HG03097 (cell line): ENCODE results near the gene HIPK2.
A peak's percentile ranks its signal among the peaks of the same experiment; 100 is the strongest.
"Not testable (repeated sequence)": the region's sequence is repeated elsewhere in the genome, so short reads cannot be mapped to it uniquely, and the experiment has no call there.

Source experiments
- ATAC-seq: cut with Tn5 transposase; IDR thresholded peaks from one replicate; pipeline ENCODE4 v1.9.1; 2021; ENCODE audit not compliant: unreplicated experiment, low FRiP score

HIPK2 gene

GRCh38 chr7:139679731-139680594 lies 97.8 kb downstream of the HIPK2 start:
- no peak for ATAC-seq

DNA sequence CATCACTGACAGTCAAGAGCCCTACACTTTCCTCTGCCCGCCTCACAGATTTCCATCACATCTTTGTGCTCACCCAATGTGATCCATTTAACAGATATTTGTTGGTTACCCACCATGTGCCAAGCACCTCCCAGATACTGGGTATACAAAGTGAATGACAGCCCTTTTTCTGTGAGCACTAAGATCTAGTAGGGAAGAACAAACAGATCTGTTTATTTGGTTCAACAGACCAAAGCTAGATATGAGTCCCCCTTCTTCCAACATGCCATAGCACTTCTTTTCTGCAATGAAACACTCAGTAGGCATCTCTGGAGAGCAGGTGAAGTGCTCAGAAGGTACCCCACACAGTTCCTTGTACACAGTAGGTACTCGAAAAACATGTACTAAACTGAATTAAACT lies 101.4 kb downstream of the HIPK2 start:
- ATAC-seq, result no peak

DNA sequence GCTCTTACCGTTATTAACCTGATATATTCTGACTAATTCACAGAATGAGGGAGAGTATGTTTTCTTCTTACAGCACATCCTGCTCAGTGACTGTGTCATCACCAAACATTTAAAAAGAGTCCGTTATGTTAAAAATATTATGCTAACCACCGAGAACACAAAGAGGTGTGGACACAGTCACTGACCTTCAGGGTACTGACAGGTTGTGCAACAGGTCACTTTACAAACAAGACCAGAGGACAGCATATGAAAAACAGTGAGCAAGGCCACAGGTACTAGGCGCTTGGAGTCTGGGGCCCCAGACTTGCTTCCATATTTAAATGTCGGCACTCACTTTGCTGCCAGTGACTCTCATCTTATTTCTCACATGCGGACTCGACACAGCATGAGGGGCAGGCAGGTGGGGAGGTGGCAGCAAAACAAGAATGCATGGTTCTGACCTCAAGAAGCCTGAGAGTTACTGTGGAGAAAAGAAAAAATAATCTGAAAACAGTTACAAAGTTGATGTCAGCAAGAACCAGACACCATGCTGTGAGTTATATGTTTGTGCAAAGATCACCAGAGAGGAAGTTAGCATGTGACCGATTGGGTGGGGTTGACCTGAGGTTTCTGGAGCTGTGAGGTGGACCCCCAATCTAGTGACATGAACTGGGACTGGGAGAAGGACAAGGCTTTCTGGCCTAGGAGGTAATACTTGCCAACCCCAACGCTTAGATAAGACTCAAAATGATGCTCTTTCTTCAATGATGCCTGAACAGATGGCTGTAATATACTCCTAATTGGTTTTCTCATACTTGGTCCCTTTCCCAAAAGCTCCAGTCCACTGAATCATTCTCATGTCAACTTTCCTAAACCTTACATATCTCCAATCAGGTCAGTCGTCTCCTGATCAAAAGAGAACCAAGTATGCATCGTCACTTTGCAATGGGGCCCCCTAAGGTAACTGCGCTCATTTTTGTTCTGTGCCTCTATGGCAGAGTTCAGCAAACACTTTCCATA lies 102.4 kb downstream of the HIPK2 start:
- no peak for ATAC-seq

DNA sequence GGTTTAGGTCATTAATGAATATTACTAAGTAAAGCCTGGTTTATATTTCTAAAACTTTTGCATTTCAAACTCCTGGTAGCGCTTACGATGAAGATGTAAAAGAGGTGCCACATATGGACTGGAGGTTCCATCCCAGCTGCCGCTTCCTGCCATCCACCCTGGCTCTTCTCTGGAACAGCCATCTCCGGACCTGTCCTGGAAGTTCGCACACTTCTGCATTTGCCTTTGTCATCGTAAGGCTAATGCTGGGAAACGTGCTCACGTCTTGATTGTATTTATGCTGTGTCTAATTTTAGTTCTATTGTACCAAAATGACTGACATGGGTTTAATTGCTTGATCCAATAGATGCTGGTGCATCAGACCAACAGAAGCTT lies 103.1 kb downstream of the HIPK2 start:
- no peak for ATAC-seq

GRCh38 chr7:139674341-139674740 lies 103.5 kb downstream of the HIPK2 start:
- no peak for ATAC-seq

GRCh38 chr7:139673762-139674161 lies 104.0 kb downstream of the HIPK2 start:
- ATAC-seq, result no peak

DNA sequence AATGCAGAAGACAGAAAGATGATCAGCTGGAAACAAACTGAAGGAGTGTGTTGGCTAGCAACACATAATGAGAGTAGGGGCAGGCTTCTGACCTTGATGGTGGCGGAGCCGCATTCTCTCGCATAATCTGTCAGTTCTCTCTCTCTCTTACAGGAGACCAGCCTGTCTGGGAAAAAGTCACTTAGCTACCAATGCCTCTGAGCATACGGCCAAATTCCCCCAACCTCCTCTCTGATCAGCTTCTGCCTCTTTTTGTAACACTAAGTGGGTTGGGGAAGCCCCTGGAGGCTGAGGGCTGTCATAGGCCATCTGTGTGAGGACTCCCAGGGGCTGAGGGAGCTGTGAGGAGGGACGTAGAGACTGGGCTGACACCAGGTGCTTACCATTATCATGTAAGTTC lies 104.6 kb downstream of the HIPK2 start:
- peak; percentile 78 for ATAC-seq

GRCh38 chr7:139671967-139672366 lies 105.8 kb downstream of the HIPK2 start:
- ATAC-seq, result no peak

GRCh38 chr7:139670662-139671061 lies 107.1 kb downstream of the HIPK2 start:
- not testable (repeated sequence) for ATAC-seq

DNA sequence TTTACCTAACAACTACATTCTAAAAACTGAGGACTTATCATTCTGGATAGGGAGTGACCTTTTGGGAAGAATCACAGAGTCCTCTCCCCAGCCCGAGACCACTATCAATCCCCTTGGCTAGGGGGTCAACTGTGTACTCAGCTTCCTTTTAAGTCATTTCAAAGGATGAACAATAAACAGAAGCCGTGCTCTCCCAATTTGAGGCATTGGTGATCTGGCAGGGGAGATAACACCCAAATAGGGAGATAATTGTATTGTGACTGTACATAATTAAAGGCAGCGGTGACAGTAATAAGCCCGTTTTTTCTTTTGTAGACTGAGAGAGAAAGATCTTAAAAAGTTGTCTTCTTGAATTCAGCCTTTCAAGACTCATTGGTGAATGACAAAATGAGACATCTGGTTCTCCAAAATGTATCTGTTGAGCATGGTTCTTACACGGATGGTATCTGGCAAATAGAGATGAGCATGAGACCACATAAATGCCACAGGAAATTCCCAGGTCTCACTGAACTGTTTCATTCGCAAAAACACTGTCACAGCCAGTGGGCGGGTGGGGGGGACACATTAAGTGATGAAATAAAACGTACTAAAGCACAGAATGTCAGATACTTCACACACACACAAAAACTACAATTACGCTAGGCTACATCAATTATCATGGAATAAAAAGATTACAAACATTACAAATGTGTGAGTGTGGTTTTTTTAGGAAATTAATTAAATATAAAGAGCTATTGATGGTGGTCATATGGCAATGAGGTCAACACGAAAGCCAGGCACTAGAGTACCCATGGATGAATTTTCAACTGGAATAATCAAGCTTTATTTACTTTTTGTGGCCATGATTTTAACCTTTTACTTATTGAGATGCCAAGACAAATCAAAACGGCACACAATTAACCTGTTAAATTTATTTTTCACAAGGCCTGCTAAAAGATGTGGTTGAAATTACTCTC lies 108.4 kb downstream of the HIPK2 start:
- ATAC-seq, result no peak

- ATAC-seq, result no peak
Measured at GRCh38 chr7:139667377-139667776, 110.4 kb downstream of the HIPK2 start.

DNA sequence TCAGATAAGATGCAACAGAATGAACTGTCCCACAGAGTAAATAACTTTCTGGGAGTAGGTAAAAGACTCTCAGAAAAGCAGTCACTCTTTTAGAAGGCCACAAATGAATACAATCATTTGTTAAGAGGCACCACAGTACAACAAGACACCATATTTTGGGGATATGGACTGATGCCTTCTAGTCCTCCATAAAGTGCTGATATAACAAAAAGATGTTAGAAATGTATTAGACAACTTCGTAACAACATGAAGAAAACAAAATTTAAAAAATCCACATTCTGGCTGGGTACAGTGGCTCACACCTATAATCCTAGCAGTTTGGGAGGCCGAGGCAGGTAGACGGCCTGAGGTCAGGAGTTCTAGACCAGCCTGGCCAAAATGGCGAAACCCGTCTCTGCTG lies 111.3 kb downstream of the HIPK2 start:
- ATAC-seq, result no peak

DNA sequence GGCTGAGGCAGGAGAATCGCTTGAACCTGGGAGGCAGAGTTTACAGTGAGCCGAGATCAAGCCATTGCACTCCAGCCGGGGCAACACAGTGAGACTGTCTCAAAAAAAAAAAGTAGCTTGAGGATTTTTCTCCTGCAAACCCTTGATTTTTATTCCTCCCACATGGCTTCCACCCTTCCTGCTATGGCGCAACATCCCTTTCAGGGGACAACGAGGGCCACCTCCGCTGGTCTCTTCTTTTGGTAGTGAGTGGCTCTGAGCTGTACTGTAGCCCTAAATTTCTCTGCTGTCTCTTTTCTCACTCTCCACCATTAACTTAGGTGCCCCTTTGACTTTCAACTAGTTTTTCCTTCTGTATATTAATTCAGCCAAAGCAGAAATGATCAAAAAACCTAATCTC lies 113.4 kb downstream of the HIPK2 start:
- no peak for ATAC-seq

DNA sequence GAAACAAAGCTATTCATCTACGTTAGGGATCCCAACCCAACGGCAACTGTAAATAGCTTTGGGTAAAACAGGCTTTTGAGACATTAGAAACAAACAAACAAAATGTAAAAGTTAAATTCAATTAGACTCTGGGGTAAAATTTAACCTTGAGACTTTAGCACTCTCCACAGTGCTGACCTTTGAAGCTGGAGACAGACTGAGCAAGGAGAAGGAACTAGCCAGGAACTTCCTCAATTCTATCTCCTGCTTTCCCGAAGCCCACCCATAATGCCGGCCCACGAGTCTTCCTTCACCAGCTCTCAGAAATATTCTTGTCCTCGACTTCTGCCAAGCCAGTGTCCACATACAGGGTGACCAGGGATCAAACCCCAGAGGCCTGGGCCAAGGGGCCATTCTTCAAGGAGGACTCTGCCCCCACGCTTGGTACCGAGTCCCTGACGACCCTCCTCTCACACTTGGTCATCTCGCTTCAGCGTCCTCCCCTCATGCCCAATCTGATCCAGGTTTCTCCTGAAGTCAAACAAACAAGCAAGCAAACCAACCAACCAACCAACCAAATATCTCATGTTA lies 114.1 kb downstream of the HIPK2 start:
- ATAC-seq, result no peak

DNA sequence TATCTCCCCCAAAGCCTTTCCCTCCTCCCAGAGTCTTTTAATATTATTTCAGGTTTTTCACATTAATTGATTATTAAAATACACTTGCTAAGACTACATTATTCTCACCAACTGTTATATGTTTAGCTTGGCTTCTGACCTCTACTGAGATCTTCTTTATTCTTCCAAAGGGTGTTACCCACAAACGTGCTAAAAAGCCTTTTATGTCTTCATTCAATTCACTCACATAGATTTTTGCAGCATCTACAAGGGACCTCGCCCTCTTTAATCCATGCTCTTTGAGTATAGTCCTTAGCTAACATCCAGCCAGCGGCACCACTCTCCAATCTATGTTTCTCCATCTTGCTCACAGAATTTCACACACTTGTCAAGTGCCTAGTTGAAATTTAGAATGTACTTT lies 115.9 kb downstream of the HIPK2 start:
- no peak for ATAC-seq

DNA sequence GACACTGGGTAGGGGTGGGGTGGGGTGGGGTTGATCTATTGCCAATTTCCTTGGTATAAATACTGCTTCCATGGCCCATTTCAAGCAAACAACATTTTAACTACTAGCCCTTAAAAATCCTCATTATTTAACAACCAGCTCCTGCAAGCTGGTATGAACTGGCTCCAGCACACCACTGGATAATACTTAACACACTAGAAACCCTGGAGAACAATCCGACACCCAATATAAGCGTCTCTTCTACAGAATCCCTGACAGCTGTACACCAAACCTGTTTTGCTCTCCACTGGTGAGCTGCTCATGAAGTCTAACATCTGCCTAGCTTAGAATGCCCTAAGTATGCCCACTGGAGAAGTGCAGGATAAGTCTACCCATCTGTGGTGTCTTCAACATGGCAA lies 116.8 kb downstream of the HIPK2 start:
- ATAC-seq, result no peak

GRCh38 chr7:139660317-139661042 lies 117.3 kb downstream of the HIPK2 start:
- no peak for ATAC-seq

DNA sequence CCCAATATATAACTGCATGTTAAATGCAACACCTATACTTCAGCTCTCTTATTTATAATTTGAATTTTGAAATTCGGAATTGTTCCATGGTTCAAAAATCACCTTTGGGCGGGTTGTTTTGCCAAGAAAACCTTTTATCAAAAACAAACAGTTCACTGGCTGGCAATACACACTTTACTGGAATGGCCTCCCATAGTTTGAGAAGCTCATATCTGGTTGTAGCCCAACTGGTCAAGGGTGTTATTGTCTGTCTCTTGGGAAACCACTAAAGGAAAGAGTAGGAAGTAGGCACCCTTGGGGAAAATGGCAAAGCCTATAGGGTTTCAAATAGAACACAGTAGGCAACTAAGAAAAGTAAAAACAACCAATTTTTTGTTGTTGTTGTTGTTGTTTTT lies 117.9 kb downstream of the HIPK2 start:
- no peak for ATAC-seq

DNA sequence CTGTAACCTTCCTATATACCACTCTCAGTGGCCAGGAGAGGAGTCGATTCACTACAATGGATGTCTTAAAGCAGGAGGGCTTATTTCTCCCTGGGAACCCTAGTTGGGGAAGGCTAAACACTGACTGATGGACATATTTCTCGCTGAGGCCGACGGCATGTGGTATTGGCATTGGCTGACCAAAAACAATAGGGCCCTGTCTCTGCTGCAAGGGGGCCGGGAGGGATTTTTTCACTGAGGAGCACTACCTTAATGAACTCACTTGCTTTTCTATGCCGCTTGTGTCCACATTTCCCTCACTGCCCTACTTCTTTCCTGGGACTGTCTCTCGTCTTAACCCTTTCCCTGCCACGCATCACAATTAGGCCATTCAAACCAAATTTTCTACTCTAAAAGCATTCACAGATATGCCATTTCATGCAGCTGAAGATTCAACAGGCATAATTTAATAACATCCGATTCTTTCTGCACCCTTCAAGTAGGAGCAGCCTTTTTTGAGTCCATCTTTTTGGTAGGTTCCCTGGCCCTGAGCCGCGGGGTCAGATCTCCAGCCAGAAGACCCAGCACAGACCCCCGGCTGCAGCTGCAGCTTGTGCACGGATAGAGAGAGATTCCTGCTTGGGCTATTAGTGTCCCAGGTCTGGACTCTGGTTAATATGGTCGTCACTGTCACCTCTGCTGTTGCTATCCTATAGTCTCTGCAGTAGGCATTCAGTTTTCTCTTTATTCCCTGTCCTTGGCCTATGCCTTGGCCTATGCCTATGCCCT lies 118.7 kb downstream of the HIPK2 start:
- ATAC-seq, result no peak
